ENCODE measurements around the gene LANCL1.

GRCh38 chr2:210435439-210435838 is 41.1 kb downstream of the LANCL1 start:
- TF ChIP-seq CTCF (IDR thresholded peaks at IDR 0.05) (no peak), JUND (IDR thresholded peaks at IDR 0.05) (no peak), MEF2A (IDR thresholded peaks at IDR 0.05; ENCODE audit: borderline replicate concordance, low read depth) (no peak), NFIC (IDR thresholded peaks at IDR 0.05; ENCODE audit: borderline replicate concordance) (no peak), EP300 (IDR thresholded peaks at IDR 0.05; ENCODE audit: borderline replicate concordance in 1 of 2, low read depth in 1 of 2, low read length in 1 of 2) (no peak)

Data from SK-N-SH (cell line).